Measurements from ENCODE around the gene ISCA1.
A peak's percentile ranks its signal among the peaks of the same experiment; 100 is the strongest.
"Not testable (repeated sequence)": the region's sequence is repeated elsewhere in the genome, so short reads cannot be mapped to it uniquely, and the experiment has no call there.

The ISCA1 gene

DNA sequence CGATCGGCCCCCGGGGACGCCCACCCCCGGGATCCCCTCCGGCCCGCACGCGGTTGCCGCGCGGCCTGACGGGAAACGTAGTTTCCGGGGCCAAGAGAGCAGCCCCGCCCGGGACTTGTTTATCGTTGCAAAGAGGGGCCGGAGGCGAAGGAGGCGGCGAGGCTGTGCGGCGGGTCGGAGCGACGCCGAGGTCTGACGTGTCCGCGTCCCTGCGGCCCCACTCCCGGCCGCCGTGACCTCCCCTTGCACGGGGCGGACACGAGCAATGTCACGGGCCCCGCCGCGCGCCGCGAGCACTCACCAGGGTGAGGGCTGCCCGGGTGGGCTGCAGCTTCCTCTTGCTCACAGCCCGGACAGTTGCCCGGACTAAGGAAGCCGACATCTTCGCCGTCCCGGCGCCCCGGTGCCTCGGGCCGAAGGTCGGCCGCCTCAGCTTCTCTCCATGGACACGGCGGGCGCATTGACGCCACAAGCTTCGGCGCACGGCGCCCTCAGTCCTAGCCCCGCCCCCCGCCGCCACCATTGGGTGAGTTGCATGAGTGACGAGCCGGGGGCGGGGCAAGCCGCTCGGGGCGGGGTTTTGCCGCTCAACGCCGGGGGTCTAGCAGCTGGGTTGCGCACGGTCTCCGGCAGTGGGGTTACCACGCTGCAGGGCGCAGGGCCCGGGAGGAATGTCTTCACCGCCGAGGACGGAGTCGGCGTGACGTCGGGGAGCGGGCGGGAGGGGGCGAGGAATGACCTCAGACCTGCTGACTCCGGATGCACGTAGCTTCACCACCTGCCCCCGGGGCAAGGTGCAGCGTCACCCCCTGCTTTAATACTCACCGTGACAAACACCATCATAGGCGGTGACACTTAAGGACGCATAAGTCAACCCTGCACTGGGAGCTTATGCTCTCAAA is at the start of gene ISCA1:
Gene ISCA1, minus strand, starts transcription at position 462 of the 902 bp plus-strand sequence. Its CDS starts 80 bp downstream, at position 382.
- peak; percentile 96 for DNase-seq

DNA sequence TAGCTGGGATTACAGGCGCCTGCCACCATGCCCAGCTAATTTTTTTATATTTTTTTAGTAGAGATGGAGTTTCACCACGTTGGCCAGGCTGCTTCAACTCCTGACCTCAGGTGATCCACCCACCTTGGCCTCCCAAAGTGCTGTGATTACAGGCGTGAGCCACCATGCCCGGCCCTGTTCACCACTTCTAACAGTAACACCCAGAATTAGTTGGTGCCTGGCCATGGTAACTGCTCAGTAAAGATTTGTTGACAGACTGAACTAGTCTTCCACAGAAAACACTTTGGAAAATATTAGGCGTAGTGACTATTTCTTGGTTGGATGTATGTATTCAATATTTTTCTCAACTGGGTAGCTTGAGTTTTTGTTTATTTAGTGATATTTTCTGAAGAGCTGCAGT is 47.8 kb upstream of the ISCA1 start:
- DNase-seq: no peak

DNA sequence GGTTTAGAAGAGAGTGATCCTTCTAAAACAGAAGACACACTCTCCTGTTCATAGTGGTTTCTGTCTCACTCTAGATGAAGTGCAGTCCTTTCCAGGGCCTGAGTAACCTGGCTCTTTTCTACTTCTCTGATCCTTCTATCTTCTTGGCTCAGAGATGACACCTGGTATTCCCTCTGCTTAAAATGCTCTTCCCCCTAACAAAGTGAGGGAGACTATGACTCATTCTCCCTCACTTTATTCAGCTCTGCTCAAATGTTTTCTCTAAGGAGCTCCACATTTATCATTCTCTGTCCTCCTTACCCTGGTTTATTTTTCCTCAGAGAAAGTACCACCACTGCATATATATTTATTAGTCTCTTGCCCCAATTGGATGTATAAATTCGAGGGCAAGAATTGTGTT is 47.3 kb upstream of the ISCA1 start:
- DNase-seq: no peak

DNA sequence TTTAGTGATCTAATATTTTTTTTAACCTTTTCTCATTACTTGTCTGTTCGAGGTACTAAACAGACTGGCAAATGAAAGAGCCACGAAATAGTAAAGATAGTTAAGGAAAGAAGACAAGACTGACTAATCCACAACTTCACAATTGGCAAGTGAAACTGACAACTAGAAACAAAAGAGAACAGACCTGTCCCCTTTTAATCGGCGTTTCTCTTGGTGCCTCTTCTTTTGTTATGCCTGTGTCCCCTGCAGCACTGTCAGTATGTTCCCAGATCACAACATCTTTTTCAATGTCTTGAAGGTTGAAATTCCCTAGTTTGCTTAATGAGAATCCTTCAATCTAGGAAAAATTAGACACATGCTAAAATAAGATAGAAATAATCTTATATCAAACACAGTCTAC is 45.8 kb upstream of the ISCA1 start:
- DNase-seq: no peak

DNA sequence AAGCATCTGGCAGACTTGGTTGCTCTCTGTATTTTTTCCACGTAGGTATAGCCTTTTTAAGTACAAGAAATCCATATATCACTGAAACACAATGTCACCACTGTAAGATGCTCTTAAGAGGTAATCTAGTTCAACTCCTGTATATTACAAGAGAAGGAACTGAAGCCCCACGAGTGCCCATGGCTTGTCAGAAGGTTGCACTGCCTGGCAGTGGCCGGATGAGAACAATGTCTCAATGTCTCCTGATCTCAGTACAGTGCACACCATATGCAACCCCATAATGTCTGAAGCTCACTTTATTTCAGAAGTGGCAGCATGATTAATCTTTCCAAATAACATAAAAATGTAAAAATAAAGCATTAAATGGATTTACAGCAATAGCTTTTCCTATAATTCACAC is 44.2 kb upstream of the ISCA1 start:
- no peak for DNase-seq

DNA sequence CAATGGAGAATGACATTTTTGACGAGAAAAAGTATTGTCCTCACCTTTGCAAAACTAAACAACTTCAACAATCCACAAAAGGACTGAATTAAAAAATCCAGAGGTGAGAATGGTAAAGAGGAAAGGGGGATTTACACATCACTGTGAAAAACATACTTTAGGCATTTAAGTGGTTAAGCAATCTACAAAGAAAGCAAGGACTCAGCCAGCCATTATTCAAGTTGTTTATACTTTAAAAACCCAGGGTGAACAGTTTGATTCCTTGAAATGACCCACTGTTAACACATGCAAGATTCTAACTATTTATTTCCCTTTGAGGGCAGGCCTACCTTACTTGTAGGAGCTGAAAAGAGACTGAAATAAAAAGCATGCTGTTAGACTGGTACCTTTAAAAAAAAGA is 42.6 kb upstream of the ISCA1 start:
- DNase-seq: no peak

DNA sequence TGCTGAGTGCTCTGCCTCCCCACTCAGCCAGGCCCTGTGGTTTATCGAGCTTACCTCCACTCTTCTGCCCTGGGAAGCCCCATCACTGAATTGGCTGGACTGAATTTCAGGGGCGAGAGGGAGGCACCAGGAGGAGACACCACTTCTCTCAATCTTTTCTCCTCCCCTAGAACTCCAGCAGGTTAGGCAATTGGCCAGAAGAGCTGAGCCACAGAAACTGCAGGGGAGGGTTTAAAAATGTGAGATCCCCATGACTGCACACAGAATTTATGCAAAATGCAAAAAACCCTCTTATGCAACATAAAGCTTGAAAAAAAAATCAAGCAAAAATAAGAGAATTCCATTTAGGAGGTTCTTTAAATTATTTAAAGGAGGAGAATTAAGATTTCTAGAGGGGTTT is 42.0 kb upstream of the ISCA1 start:
- no peak for DNase-seq

DNA sequence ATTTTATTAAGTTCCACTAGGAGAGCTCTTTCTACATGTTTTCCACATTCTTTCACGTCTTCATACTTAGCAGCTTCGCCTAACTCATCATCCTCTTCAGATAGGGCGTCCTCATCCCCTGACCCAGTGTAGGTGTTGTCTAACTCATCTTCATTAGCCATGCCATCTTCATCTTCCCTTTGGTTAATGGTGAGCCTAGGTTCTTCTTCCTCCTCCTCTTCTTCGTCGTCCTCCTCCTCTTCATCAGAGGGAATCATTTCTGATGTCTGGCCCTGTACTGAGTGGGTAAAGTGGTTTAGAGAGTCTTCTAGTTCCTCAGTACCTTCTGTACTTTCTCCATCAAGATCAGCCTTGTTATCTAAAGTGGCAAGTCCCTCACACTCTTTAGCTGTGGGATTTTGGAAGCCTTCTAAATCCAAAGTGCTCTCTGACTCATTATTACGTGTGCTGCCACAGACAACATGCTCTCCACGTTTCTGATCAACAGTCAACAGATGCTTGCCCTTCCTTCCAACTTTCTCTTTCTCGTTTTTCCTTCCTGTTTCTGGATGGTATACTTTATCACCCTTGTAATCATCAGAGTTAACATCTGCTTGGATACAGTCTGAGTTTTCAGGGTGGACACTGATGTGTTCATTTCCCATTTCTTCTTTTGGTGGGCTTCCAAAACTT is 40.8 kb upstream of the ISCA1 start:
- DNase-seq: no peak

DNA sequence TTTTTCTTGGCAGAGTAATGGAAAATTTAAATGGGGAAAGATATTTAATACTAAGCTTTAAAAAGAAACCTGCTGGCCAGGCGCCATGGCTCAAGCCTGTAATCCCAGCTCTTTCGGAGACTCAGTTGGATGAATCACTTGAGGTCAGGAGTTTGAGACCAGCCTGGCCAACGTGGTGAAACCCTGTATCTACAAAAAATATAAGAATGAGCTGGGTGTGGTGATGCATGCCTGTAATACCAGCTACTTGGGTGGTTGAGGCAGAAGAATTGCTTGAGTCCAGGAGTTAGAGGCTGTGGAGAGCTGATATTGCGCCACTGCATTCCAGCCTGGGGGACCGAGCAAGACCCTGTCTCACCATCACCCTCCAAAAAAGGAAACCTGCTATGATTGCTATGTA is 39.0 kb upstream of the ISCA1 start:
- DNase-seq: no peak

DNA sequence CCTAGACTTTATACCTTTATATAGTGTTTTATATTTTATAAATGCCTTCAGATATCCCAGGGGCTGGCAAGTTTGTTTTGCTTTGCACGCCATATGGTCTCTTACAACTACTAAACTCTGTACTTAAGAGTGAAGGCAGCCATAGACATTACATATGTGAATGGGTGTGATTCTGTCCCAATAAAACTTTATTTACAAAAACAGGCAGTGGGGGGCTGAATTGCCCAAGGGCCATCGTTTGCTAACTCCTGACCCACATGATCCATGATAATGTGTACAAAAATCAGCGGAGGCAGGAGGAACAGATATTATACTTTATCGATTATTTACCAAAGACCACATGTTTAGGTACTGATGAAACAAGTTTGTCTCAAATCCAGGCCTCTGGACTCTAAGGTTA is 35.8 kb upstream of the ISCA1 start:
- DNase-seq: no peak

DNA sequence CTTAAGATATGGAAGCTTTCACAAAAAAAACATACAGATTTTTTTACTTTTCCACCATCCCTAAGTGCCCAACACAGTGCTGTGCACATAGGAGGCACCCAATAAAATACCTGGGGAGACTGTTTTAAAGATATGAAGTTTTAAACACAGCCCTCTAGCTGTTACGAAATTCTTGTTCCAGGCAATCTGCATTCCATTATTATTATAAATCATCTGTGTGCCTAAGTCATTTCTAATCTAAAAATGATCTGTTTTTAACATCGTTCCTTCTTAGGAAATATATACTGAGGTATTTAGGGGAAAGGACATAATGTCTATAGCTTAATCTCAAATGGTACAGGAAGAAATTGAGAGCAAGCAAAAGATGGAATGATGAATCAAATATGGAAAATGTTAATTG is 32.7 kb upstream of the ISCA1 start:
- no peak for DNase-seq

DNA sequence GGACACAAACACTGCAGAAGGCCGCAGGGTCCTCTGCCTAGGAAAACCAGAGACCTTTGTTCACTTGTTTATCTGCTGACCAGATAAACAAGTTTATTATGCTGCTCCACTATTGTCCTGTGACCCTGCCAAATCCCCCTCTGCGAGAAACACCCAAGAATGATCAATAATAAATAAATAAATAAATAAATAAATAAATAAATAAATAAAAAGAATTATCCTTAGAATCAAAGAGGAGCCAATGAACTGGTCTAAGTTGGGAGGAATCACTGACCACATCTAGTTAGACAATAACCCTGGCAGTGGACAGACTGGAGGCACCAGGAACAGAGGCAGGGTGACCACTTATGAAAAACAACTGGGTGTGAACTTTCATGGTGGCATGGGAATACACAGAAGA is 30.6 kb upstream of the ISCA1 start:
- DNase-seq: not testable (repeated sequence)

DNA sequence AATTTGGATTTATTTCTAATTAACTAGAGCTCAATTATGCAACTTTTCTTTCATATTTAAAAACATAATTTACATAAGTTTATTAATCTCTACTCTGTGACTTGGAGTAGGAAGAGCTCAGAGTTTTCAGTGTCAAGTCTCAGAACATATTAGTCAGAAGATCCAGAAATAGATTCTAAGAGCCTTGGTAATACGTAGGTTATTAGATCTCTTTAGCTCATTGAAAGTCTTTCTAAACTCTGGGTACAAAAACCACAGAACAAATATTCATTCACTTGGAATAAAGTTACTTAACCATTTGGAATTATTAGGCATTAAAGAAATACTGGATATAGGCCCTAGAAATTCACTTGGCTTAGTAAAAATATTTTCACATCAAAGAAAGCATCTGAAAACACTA is 26.3 kb upstream of the ISCA1 start:
- no peak for DNase-seq

DNA sequence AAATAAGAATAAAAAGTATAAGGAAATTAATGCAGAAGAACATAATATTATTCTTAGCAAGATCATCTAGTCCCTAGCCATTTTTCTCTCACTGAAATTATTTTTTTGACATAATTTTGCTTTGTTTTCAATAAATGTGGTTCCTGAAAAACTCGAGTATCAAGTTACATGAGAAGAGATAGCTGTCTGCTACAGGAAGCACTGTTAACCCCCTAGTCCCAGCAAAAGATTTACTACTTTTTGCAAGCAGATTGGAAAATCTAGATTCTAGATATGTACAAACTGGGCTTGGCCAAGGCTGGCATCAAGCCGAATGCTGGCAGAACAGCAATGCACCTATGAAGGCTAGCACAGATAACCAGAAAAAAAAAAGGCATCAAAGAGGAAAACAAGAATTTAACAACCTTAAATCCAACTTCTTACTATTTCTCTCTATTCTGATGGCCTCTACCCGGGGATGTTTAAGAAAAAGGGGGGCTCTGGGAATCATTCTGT is 21.9 kb upstream of the ISCA1 start:
- DNase-seq: no peak

DNA sequence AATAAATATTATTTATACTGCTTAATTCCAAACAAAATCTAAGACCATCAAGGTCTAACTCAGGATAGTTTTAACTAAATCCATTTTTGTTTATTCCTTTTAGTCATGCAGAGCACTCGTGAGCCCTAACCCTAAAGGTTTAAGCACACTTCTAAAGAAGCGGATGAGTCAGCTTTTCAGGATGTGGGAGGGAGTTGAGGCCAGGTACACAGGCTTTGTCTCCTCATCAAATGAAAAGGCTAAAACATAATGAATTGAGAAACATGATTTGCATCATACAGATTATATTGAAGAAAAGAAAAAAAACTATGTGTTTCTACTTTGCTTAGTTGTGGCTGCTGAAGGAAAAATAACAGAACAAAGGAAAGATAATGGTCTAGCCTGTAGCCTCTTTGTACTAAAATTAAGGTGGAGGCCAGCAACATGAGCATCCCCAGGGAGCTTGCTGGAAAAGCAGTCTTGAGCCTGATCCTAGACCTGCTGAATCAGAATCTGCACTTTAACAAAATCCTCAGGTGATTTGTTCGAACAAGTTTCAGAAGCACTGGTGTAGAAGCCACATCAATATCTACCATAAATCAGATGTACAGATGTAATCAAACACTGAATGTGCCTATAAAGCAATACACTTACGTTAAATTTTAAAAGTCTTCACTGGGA is 21.1 kb upstream of the ISCA1 start:
- DNase-seq: peak; percentile 81

DNA sequence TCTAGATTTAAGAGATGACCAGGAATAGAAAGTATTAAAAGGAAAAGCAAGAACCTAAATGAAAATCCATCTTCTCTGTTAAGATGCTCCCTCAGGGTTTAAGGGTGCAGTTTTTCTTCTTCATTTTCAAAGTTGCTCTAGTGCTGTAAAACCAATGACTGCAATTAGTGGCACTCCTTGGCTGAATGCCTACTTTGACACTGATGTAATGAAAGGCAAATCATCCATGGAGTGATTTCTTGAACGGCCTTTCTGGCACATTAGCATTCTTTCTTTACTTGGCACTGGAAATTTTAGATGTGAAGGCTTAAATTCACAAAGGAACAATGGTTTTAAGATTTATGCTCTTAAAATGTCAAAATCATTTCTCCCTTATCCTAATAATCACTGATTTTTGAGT is 19.3 kb upstream of the ISCA1 start:
- DNase-seq: no peak

DNA sequence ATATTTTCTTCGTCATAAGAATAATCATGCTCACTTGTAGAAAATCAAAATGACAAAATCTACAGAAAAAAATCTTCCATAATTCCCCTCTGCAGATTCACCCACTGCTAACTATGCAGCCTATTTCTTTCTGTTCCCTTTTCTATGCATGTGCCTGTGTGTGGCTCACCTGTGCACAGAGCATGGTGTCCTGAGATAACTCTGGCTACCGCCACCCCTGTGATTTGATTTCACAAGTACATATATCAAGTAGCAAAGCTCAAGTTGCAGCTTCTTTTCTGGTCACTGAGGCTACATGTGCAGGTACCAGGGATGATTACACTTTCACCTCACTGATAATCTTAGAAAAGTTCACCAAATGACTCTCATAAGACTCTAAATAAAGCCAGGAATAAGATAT is 18.4 kb upstream of the ISCA1 start:
- DNase-seq: no peak

DNA sequence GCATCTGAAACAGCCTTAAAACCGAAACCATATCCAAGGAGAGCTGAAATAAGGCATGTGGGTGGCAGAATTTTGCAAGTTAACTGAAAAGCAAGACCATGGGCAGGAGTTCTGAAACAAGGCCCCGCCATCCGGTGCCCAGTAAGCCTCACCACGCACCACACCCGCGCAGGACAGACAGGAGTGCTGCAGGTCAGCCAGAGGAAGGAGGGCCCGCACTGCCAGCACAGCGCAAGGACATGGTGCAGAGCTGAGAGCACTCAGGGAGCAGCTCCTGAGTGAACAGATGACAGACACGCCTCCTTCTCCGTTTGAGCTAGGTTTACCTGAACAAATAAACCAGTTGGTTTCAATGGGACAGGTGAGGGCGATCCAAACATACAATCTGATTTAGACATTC is 16.5 kb upstream of the ISCA1 start:
- DNase-seq: no peak

DNA sequence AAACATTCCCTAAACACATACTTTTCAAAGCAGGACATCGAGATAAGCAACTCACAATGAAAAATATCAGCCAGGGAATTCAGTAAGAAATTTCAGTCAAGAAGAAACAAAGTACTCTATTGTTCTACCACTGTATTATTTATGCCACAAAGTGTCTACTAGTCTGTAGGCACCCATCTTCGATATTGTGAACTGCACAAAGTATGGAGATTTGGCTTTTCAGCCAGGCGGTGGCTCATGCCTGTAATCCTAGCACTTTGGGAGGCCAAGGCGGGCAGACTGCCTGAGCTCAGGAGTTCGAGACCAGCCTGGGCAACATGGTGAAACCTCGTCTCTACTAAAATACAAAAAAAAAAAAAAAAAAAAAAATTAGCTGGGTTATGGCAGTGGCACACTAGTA is 8.0 kb upstream of the ISCA1 start:
- DNase-seq: not testable (repeated sequence)

DNA sequence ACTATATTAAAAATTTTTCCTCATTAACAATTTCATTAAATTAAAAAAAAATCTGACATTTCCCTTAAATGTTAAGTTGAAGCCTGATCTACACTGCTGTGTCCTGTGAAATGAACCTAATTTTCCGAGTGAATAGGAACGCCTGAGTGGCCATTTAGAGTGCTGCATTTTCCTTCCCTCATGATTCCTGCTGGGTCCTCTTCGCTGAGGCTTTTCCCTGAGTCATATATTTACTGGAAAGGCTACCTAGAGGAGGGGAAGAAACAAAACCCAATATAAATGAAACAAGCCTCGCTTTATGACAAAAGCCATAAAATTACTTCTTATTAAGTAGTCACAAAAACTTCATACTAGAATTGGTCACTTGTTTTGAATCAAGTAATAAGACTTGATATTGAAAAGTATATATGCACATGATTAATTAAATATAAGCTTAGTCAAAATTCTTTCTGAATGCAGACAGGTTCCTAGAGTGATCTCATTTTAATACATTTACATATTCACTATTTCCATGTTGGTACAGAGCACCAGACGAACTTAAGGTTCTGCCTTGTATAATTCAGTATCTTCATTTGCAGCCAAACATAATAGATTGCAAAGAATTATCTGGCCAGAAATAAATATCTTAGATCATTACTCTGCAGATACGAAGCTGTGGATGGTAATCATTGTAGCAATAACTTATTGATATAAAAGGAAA is 6.3 kb upstream of the ISCA1 start:
- no peak for DNase-seq

DNA sequence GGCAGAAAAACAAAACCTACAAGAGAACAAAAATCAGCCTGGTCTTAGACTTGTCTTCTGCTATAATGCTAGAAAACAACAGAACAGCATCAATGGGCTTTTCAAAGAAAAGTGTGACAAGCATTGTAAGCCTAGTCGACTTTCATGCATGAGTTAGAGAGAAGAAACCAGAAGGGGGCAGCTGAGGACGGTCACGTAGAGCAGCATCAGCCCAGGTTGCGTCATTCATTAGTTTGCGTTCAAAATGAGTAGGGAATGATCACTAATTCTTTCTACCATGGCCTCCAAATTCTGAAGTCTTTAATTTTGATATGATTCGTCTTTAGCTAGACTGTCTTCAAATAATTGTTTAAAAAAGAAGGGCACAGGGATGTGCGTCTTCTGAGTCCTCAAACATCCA is 4.7 kb upstream of the ISCA1 start:
- peak; percentile 42 for DNase-seq

DNA sequence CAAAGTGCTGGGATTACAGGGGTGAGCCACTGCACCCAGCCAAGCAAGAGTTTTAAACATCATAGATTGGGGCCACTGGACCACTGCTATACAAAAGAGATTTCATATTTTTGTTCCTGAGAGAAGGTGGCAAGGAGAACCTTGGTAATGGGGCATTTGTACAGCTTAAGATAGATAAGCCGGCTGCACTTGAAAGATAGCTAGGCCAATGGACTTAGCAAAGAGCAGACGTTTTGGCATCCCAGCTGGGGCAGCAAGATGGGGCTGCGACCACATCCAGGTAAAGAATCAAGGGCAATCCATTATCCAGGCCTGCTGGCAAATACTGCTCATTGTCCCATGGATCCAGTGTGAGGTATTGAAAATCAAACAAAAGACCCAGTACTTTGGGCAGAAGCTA is 3.9 kb upstream of the ISCA1 start:
- no peak for DNase-seq

DNA sequence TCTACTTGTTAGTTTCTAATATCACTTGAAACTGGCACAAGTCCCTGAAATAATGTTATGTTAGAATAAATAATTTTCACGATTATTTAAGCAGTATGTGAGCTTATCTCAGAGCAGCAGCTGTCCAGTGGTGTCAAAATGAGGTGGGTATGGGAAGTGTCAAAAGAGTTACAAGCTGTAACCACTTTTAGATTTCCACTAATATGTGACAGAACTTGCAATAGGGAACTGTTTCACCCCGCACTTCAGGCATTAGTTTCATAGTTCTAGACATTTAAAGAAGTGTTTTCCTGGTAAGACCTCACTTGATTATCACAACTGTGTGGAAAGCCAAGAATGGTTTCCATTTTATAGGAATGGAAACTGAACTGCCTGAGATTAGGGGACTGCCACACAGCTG is 2.9 kb upstream of the ISCA1 start:
- no peak for DNase-seq

Data from activated CD4-positive, alpha-beta T cell treated with anti-CD3 and anti-CD28 coated beads, Interleukin-2, amount 50 U/mL, for 16 hours (primary cell).